SK-N-DZ (cell line): ENCODE measurements around the gene KIN.
"Not testable (repeated sequence)": the region's sequence is repeated elsewhere in the genome, so short reads cannot be mapped to it uniquely, and the experiment has no call there.

Source experiments
- DNase-seq: peaks from one replicate; pipeline ENCODE4 v3.0.0-alpha.2; 2015; ENCODE audit warnings: low spot score

The KIN gene

DNA sequence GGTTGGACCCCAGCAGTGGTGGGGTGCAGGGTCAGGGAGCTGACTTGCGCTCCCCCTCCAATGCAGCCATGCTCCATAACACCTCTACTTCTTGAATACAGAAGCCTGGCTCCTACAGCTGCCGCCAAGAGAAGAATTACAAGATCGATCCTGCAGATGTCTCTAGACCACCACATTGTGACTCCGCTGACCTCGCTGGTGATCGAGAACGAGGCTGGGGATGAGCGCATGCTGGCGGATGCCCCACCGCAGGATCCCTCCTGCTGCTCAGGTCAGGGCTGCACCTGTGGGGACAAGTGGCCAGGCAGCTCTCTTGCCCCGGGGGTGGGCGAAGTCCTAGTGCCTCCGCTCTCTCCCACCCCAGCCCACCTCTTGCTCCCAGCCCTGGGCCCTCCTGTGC, 53.0 kb downstream of the KIN start:
- DNase-seq: no peak

DNA sequence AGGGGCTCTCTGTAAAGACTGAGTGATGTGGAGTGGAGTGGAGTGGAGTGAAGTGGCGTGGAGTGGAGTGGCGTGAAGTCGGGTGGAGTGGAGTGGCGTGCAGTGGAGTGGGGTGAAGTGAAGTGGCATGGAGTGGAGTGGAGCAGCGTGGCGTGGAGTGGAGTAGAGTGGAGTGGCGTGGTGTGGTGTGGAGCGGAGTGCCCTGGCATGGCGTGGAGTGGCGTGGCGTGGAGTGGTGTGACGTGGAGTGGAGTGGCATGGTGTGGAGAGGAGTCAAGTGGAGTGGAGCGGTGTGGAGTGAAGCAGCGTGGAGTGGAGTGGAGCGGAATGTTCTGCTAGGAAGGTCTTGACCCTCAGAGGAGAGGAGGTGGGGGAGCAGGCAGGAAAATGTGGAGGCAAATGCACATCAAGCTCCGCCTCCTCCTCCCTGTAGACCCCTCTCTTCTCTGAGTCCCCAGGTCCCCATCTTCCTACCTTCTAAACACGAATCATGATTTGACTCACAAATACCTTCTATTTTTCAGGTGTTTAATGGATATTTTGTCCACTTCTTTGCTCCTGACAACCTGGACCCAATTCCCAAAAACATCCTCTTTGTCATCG, 64.8 kb downstream of the KIN start:
- DNase-seq: no peak

DNA sequence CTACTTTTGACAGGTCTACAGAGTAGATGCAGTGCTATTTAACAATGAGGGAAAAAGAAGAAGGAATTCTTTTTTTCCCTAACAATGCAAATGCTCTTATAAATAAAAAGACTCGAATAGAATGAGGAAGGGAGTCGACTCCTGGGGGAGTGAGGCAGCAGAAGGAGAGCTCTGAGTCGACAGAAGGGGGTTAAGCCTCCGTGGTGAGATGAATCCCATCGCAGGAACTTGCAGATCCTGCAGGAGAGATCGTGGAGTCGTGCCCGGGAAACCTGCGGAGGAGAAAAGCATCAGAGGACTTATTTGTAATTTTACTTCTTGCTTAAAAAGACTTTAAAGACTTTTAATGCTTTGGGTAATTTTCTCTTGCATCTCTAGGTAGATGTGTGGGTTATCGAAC, 67.3 kb downstream of the KIN start:
- no peak for DNase-seq

DNA sequence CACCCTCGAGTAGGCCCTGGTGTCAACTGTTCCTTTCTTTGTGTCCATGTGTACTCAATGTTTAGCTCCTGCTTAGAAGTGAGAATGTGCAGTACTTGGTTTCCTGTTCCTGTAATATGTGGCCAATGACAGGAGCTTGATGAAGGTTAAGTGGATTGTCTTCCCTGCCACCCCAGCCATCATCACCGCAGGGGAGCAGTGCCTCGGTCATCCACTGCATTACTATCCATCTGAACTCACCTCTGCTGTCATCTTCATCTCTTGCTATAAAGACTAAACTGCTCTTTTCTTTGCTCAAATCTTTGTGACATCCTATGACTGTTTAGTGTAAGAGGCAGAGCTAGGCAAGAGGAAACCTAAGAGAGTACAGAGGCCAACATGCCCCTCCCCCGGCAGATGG, 69.1 kb downstream of the KIN start:
- DNase-seq: no peak

DNA sequence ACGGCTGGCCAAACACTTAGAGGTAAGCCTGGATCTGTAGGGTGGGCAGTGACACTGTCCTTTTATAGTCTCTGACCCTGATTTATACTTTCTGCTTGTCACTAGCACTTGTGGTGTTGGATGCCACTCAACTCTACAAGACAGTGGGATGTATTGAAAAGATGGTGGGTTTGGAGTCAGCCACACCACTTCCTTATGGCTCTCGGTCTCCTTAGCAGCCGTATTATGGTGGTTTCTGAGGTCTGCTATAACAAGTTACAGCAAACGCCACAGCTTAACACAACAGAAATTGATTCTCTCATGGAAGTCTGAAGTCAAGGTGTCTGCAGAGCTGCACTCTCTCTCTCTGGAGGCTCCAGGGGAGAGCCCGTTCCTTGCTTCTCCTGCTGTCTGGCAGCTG, 70.0 kb downstream of the KIN start:
- no peak for DNase-seq

DNA sequence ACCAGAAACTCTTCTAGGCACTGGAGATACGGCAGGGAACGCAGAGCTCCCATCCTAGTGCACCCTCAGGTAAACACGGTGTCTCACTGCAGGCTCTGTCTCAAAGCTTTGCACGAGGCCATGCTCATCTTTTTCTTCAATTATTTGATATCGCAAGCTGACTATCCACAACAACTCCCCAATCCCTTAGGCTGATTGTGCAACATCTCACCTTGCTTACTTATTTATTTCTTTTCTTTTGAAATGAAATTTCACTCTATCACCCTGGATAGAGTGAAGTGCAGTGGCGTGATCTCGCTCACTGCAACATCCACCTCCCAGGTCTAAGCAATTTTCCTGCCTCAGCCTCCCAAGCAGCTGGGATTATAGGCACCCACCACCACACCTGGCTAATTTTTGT, 72.3 kb downstream of the KIN start:
- DNase-seq: no peak

DNA sequence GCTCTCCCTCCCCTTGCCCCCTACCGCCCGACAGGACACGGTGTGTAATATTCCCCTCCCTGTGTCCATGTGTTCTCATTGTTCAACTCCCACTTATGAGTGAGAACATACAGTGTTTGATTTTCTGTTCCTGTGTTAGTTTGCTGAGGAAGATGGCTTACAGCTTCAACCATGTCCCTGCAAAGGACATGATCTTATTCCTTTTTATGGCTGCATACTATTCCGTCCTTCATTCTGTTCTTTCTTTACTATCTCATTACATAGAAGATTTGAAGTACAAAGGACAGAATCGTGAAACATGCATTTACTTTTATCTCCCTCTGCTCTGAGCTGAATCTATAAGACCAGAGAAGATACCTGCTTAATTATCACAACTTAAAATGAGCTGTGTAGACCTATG, 76.7 kb downstream of the KIN start:
- not testable (repeated sequence) for DNase-seq

DNA sequence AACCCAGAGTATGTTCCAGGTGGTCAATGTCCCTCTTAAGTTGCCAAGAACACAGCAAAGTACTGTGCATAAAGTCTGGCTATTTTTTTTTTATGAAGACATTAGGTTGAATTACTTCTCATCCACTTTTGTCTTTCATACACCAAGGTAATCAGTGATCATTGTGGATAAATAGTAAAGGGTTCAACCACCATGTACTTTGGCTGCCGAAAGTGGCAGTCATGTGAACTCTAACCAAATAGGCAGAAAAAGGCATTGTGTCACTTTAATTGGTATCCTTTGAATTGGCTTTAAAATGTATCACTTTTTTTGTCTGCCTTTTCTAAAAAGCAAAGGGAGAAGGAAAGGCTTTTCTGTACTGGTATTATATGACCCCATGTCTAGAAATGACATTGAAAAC, 77.3 kb downstream of the KIN start:
- no peak for DNase-seq

DNA sequence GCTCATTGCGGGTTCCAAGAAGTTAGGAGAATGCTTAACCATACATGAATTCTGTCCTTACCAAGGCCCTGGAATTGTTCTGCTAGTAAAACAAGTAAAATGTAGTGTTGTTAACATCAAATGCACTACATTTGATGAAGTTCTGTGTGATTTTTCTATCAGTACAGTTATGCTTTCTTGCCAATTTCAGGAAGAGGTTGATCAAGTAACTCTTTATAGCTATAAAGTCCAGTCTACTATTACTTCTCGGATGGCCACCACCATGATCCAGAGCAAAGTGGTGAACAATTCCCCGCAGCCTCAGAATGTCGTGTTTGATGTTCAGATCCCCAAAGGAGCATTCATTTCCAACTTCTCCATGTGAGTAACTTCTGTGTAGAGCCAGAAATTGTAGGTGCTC, 79.0 kb downstream of the KIN start:
- no peak for DNase-seq

DNA sequence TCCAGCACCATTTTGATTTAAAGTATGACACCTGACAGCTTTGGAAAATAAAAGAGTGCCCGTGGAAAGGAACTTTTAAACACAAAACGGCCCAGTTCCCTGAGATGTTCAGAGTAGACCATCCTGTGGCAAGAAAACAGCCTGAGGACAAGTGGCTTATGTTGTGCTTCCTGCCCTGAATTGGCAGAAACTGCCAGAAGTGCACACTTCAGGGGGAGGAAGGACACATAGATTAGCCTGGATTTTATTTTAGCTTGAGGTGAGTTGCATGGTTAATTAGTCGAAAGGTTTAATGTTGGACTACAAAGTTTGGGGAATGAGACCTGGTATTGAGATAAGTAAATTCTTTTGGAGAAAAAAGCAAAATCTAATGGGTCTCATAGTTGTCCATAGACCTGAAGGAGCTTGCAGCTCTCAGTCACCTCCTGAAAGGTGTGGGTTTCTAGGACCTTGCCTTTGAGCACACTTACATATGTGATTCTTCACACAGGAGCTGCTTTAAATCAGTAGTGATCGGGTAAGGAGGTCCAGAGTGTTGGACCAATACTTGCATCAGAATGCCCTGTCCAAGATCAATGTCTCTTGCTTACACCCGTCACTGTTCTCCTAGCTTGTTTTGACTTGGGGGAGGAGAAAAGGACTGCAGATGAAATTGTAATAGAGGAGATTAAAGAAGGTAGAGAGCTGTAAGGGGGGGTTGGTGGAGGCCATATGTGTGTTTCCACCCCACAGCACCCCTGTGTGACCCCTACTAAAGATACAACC, 79.8 kb downstream of the KIN start:
- no peak for DNase-seq

DNA sequence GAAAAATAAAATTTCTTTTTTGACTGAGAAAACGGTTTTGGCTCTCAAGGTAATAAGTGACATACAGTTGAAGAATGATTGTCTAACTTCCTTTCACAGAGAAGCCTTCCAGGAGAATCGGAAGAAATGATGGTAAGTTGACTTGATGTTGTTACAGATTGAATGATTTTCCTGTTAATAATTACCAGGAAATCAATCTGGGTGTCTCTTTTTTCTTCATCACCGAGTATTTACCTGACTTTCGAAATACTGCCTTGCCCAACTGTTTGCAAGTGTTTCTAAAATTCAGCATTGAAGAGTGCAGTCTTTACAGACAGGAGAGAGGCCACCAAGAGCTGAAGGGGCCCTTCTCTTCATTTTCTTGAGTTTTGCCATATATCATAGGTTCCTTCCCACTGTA, 80.7 kb downstream of the KIN start:
- no peak for DNase-seq

DNA sequence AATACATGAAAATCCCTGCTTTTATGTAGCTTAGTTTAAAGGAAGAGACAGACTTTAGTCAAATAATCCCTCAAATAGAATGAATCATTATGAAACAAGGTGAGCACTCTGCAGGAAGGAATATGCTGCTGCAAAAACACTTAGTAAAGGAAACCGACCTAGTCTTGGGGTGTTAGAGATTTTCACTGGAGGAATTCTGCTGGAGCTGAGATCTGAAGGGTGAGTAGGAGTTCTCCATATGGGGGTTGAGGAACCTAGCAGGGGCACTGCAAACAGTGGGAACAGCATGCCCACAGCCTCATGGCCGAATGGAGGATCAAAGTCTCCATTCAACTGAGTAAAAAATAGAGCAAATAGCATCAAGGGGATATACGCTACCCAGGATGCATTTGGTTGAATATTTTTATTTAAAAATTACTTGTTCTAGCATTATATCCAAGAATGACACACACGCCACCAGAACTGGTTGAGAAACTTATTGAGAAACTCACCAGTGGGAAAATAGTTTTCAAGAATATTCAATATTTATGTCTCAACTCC, 81.2 kb downstream of the KIN start:
- no peak for DNase-seq

DNA sequence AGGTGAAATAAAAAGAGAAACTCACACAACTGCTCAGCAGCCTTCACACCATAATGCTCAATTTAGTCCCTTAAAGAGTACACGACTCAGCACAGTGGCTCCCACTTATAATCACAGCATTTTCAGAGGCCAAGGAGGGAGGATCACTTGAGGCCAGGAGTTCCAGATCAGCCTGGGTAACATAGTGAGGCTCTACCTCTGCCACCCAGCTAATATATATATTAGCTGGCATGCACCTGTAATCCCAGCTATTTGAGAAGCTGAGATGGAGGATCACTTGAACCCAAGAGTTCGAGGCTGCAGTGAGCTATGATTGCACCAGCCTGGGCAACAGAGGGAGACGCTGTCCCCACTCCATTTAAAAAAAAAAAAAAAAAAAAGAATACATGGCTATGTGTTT, 82.5 kb downstream of the KIN start:
- no peak for DNase-seq

DNA sequence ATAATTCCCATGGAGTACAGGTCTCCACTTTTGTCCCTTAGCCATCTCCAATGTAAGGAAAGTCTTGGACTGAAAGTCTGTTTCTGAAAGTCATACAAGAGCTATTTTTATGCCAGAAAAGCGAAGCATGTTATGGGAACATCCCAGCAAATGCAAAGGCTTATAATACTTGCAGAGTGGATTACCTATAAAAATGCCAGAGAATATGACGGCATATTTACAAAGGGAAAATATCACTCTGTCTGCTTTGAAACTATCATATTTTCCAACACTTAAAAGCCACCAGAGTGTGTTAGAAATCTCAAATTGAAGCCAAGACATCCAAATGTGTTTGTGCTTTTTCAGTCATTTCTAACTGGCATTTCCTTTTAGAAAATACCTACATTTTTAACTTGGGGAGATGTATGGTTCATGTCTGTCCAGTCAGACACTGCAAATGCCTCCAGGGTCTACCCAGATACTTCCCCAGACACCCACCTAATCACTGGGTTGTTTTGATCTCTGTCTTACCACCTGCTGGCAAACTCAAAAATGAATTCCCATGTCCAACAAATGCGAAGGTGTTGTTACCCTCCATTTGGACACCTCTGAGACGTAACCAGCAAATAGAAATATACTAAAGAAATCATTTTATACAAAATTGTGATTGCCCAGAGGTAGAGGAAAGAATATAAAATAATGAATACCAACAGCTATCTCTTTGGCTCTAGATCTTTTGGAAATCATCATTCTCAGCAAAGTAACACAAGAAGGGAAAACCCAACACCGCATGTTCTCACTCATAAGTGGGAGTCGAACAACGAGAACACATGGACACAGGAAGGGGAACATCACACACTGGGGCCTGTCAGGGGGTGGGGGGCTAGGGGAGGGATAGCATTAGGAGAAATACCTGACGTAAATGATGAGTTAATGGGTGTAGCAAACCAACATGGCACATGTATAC, 83.4 kb downstream of the KIN start:
- no peak for DNase-seq

DNA sequence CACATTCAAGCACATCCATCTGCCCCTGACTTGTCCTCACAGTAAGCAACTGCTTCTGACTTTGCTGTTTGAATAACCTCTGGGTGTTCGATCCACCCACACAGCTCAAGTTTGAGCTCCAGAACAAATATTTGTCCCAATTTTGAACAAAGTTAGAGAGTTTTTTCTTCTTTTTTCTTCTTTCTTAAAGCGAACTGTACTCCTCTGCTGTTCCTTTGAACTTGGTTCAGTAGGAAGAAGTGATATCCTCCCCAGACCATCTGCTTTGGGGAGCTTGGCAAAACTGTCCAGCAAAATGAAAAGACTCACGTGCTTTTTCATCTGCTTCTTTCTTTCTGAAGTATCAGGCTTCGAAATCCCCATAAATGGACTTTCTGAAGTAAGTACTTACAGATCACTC, 84.7 kb downstream of the KIN start, which contains the start of gene ITIH2:
Gene ITIH2, plus strand, starts transcription at position 177 of the 400 bp plus-strand sequence. Its CDS starts 119 bp downstream, at position 296.
- DNase-seq: no peak

DNA sequence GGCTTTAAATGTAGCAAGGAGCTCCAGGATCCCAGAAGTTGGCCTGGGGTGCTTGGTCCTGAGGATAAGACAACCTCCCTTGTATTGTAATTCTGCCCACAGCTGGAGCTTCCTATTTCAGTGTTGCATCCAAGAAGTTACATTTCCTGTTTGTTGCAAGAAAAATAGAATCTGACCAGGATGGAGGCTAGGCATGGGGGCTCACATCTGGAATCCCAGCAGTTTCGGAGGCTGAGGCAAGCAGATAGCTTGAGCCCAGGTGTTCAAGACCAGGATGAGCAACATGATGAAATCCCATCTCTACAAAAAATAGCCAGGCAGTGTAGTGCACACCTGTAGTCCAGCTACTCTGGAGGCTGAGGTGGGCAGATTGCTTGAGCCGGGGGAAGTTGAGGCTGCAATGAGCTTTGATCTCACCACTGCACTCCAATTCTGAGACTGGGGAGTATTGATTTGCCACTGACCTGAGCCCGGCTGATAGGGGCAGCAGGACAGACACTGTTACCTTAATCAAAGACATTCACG, 85.4 kb downstream of the KIN start:
- DNase-seq: no peak

DNA sequence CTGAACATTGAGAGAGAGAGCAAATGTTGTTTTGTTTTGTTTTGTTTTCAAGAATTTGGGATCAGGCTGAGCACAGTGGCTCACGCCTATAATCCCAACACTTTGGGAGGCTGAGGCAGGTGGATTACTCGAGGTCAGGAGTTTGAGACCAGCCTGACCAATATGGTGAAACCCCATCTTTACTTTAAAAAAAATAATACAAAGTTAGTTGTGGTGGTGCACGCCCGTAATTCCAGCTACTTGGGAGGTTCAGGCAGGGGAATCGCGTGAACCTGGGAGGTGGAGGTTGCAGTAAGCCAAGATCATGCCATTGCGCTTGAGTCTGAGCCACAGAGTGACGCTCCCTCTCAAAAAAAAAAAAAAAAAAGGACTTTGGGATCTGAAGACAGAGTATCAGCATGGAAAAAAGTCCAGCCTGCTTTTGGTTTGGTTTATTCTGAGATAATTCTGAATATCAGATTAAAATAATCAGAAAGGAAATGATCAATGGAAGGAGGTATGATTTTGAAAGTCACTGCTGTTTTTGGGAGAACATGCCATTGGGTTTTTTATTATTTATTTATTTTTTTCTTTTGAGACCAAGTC, 86.5 kb downstream of the KIN start:
- no peak for DNase-seq
